ENCODE results near the gene ACTL7B.
"Not testable (repeated sequence)": the region's sequence is repeated elsewhere in the genome, so short reads cannot be mapped to it uniquely, and the experiment has no call there.

ACTL7B gene

GRCh38 chr9:108869092-108869725 is 13.4 kb upstream of the ACTL7B start:
- DNase-seq = no peak

- no peak for DNase-seq
Measured at GRCh38 chr9:108867829-108868228, 12.0 kb upstream of the ACTL7B start.

- DNase-seq = no peak
Measured at GRCh38 chr9:108867116-108867515, 11.3 kb upstream of the ACTL7B start.

- DNase-seq = no peak
Measured at GRCh38 chr9:108866001-108866420, 10.2 kb upstream of the ACTL7B start.

- DNase-seq = no peak
Measured at GRCh38 chr9:108865037-108865436, 9.3 kb upstream of the ACTL7B start.

- no peak for DNase-seq
Measured at GRCh38 chr9:108864446-108864845, 8.7 kb upstream of the ACTL7B start.

- no peak for DNase-seq
Measured at GRCh38 chr9:108863891-108864290, 8.1 kb upstream of the ACTL7B start.

- DNase-seq = no peak
Measured at GRCh38 chr9:108861997-108862396, 6.2 kb upstream of the ACTL7B start, which contains the start of gene ACTL7A. ACTL7A (plus strand) TSS chr9:108862266; CDS start chr9:108862323, 57 bp downstream.

- DNase-seq = no peak
Measured at GRCh38 chr9:108861464-108861863, 5.7 kb upstream of the ACTL7B start.

- no peak for DNase-seq
Measured at GRCh38 chr9:108860764-108861163, 5.0 kb upstream of the ACTL7B start.

- peak; percentile 13 for DNase-seq
Measured at GRCh38 chr9:108860354-108860753, 4.6 kb upstream of the ACTL7B start.

GRCh38 chr9:108859459-108860114 is 3.8 kb upstream of the ACTL7B start:
- DNase-seq = no peak

- no peak for DNase-seq
Measured at GRCh38 chr9:108857572-108857971, 1.8 kb upstream of the ACTL7B start.

- no peak for DNase-seq
Measured at GRCh38 chr9:108855529-108855886, 278 bp downstream of the ACTL7B start.

- DNase-seq = no peak
Measured at GRCh38 chr9:108854641-108855528, 901 bp downstream of the ACTL7B start.

GRCh38 chr9:108854094-108854493 is 1.7 kb downstream of the ACTL7B start:
- DNase-seq = peak; percentile 23

- DNase-seq = no peak
Measured at GRCh38 chr9:108852079-108852478, 3.7 kb downstream of the ACTL7B start.

GRCh38 chr9:108851138-108851537 is 4.6 kb downstream of the ACTL7B start:
- DNase-seq = no peak

GRCh38 chr9:108850293-108850897 is 5.4 kb downstream of the ACTL7B start:
- peak; percentile 36 for DNase-seq

GRCh38 chr9:108848296-108848695 is 7.5 kb downstream of the ACTL7B start:
- not testable (repeated sequence) for DNase-seq

GRCh38 chr9:108845947-108846346 is 9.8 kb downstream of the ACTL7B start:
- no peak for DNase-seq

- no peak for DNase-seq
Measured at GRCh38 chr9:108845507-108845906, 10.3 kb downstream of the ACTL7B start.

GRCh38 chr9:108844856-108845255 is 10.9 kb downstream of the ACTL7B start:
- DNase-seq = no peak

Data from OCI-M1 (cell line).